Measurements from ENCODE around the gene ZNF433.

GRCh38 chr19:11989112-11989456 lies 46.4 kb downstream of the ZNF433 start:
- TF ChIP-seq SUZ12 (IDR thresholded peaks at IDR 0.05; ENCODE audit: extremely low read depth, insufficient read depth, insufficient read length) (no peak), YY1 (IDR thresholded peaks at IDR 0.05; ENCODE audit: insufficient read depth, insufficient read length) (no peak), ZNF274 (IDR thresholded peaks at IDR 0.05; ENCODE audit: low read depth, low read length) (no peak)
